ENCODE results near the gene CLDN9.

CLDN9 gene

GRCh38 chr16:2999929-3000328 lies 12.8 kb upstream of the CLDN9 start:
- DNase-seq: no peak

GRCh38 chr16:3000540-3000939 lies 12.2 kb upstream of the CLDN9 start:
- DNase-seq: no peak

- no peak for DNase-seq
These were observed 11.4 kb upstream of the CLDN9 start for GRCh38 chr16:3001316-3001715.

- peak; percentile 99 for DNase-seq
These were observed 9.0 kb upstream of the CLDN9 start for GRCh38 chr16:3003582-3004270.

- DNase-seq: no peak
These were observed 8.4 kb upstream of the CLDN9 start for GRCh38 chr16:3004319-3004718.

GRCh38 chr16:3004781-3005284 lies 7.9 kb upstream of the CLDN9 start:
- no peak for DNase-seq

- no peak for DNase-seq
These were observed 5.4 kb upstream of the CLDN9 start for GRCh38 chr16:3007059-3007956.

GRCh38 chr16:3007957-3008689 lies 4.6 kb upstream of the CLDN9 start:
- DNase-seq: peak; percentile 4

GRCh38 chr16:3008690-3009037 lies 4.1 kb upstream of the CLDN9 start:
- no peak for DNase-seq

- DNase-seq: no peak
These were observed 2.9 kb upstream of the CLDN9 start for GRCh38 chr16:3009568-3010390.

- no peak for DNase-seq
These were observed 2.2 kb upstream of the CLDN9 start for GRCh38 chr16:3010510-3010909.

GRCh38 chr16:3012246-3012645 lies 477 bp upstream of the CLDN9 start:
- no peak for DNase-seq

GRCh38 chr16:3013491-3013951 lies 798 bp downstream of the CLDN9 start:
- no peak for DNase-seq

- no peak for DNase-seq
These were observed 1.4 kb downstream of the CLDN9 start for GRCh38 chr16:3013998-3014690.

- DNase-seq: no peak
These were observed 2.2 kb downstream of the CLDN9 start for GRCh38 chr16:3014971-3015370.

- DNase-seq: no peak
These were observed 3.3 kb downstream of the CLDN9 start for GRCh38 chr16:3015865-3016521.

GRCh38 chr16:3017344-3017743 lies 4.6 kb downstream of the CLDN9 start:
- no peak for DNase-seq

- DNase-seq: peak; percentile 38
These were observed 5.2 kb downstream of the CLDN9 start, which contains the start of gene CLDN6 for GRCh38 chr16:3017794-3018506. Gene CLDN6, minus strand, starts transcription at chr16:3018183. Its CDS starts 2,162 bp downstream, at chr16:3016021.

GRCh38 chr16:3019594-3020246 lies 7.0 kb downstream of the CLDN9 start:
- DNase-seq: no peak

GRCh38 chr16:3020247-3020603 lies 7.5 kb downstream of the CLDN9 start, which contains the start of gene TNFRSF12A:
Gene TNFRSF12A, plus strand, starts transcription at chr16:3020368. Its CDS starts 30 bp downstream, at chr16:3020398.
- DNase-seq: peak; percentile 86

Measured in activated CD4-positive, alpha-beta T cell treated with anti-CD3 and anti-CD28 coated beads, Interleukin-2, Interleukin-6, amounts not matched to agents 100 ng/mL and 50 ng/mL, durations not matched to agents 16 hours and 8 hours (primary cell).